Testis (tissue), 3 donors: ENCODE data around the gene LRRC47. TPM values are rescaled to one million over a fixed set of nuclear protein-coding genes. Genes with fewer than 3 reads are reported as not detected.

Experiments
- DNase-seq: peaks from one replicate; pipeline ENCODE4 v3.0.0-alpha.2; 2019
- H3K27ac ChIP-seq, 2 donors: fragments of 200-600 bp; sonication (generic); one replicate each; pipeline ENCODE4 v1.5.1; 2019
- H3K27me3 ChIP-seq: fragments of 200-600 bp; sonication (generic); one replicate; pipeline ENCODE4 v1.5.1; 2019
- H3K36me3 ChIP-seq: fragments of 200-600 bp; sonication (generic); one replicate; pipeline ENCODE4 v1.5.1; 2017; ENCODE audit warnings: low read depth; ENCODE audit errors: missing control alignments
- H3K4me1 ChIP-seq: fragments of 200-600 bp; sonication (generic); one replicate; pipeline ENCODE4 v1.5.1; 2019
- H3K4me3 ChIP-seq, 2 donors: fragments of 200-600 bp; sonication (generic); one replicate each; pipeline ENCODE4 v1.5.1; 2017 to 2019
- H3K9me3 ChIP-seq: fragments of 200-600 bp; sonication (generic); one replicate; pipeline ENCODE4 v1.5.1; 2017
- POLR2A ChIP-seq: fragments of 450-650 bp; IDR thresholded peaks from one replicate; pipeline ENCODE4 v1.6.1; 2017; ENCODE audit warnings: antibody characterized with exemption, mild to moderate bottlenecking, moderate library complexity
- WGBS, 2 donors: methylation state at CpG; one replicate each; pipeline ENCODE4 v1.1.5; 2018; 5-methylcytosine and 5-hydroxymethylcytosine counted together
- intact Hi-C: fragments of 100-400 bp; cut with DNase I; formaldehyde crosslinking; loops from one replicate; pipeline ENCODE4 v1.15.1; 2023; ENCODE audit warnings: low total_unique reads
- polyA plus RNA-seq: library from polyadenylated mRNA; stranded (reverse); fragments of 350-450 nt; fragmentation: Illumina TruSeq; extraction: RNeasy Lipid Tissue Mini Kit (QIAGEN cat#74804); gene quantifications from one replicate; pipeline ENCODE4 v1.2.3, GENCODE V29; 2014; ENCODE audit warnings: low read depth, low replicate concordance; ENCODE audit not compliant: insufficient read depth
- total RNA-seq, 2 donors: library from RNA; depleted of rRNA; stranded (reverse); fragments of >200 nt; gene quantifications; one replicate each; pipeline ENCODE4 v1.2.3, GENCODE V29; 2016
- TF ChIP-seq, protein P1 (sequence below), 3 experiments: fragments of 450-650 bp in 2 of 3; fragments of 200-600 bp in 1 of 3; sonication (generic) in 1 of 3; IDR thresholded peaks; one replicate each; pipeline ENCODE4 v1.5.1; 2016 to 2019; ENCODE audit warnings: antibody characterized with exemption in 3 of 3, mild to moderate bottlenecking in 2 of 3, moderate library complexity in 1 of 3

LRRC47 gene
- total and polyA plus RNA-seq, 3 donors from 2014 or later = 27.6 to 46.6 (median 45.9) TPM

DNA sequence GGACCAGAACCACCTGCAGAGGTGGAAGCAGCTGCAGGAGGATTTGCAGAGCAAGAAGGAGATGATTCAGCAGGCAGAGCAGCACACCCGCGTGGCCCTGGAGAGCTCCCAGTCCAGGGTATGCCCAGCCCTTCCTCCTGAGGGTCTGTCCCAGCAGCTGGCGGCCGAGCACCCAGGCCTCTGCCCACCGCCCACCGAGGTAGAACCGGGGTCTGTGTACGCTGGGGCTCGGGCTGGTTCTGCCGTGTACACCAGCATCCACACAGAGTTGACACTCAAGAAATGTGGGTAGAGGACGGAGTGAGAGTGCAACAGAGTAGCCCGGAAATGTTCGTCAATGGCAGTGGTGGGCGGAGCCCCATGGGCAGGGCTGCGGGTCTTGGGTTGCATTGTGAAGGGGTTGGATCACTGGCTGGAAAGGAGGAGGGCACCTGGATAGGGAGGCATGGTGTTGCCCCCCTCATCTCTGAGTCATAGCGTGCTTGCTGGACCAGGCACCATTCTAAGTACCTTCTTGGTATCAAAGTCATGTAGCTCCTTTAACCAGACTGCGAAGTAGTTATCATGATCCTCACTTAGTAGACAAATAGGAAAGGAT is 28.9 kb downstream of the LRRC47 start:
- H3K9me3 ChIP-seq = no peaks in the 10 kb centered on the region
- no peaks in the 10 kb centered on the region for H3K27me3 ChIP-seq
- H3K27ac ChIP-seq = no peak overlapping the region
- no peaks in the 10 kb centered on the region for H3K36me3 ChIP-seq
- H3K4me3 ChIP-seq = no peak overlapping the region
- intact Hi-C loops = no loop called here
- 91 to 94% methylated on average over 17 of the region's 17 CpGs for WGBS, 2 donors
- TF ChIP-seq, protein P1, sequence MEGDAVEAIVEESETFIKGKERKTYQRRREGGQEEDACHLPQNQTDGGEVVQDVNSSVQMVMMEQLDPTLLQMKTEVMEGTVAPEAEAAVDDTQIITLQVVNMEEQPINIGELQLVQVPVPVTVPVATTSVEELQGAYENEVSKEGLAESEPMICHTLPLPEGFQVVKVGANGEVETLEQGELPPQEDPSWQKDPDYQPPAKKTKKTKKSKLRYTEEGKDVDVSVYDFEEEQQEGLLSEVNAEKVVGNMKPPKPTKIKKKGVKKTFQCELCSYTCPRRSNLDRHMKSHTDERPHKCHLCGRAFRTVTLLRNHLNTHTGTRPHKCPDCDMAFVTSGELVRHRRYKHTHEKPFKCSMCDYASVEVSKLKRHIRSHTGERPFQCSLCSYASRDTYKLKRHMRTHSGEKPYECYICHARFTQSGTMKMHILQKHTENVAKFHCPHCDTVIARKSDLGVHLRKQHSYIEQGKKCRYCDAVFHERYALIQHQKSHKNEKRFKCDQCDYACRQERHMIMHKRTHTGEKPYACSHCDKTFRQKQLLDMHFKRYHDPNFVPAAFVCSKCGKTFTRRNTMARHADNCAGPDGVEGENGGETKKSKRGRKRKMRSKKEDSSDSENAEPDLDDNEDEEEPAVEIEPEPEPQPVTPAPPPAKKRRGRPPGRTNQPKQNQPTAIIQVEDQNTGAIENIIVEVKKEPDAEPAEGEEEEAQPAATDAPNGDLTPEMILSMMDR (IDR thresholded peaks at IDR 0.05) = no peak
- no peak for TF ChIP-seq POLR2A
- no peak for DNase-seq
- peaks cover 20% of the 10 kb centered on the region for H3K4me1 ChIP-seq

DNA sequence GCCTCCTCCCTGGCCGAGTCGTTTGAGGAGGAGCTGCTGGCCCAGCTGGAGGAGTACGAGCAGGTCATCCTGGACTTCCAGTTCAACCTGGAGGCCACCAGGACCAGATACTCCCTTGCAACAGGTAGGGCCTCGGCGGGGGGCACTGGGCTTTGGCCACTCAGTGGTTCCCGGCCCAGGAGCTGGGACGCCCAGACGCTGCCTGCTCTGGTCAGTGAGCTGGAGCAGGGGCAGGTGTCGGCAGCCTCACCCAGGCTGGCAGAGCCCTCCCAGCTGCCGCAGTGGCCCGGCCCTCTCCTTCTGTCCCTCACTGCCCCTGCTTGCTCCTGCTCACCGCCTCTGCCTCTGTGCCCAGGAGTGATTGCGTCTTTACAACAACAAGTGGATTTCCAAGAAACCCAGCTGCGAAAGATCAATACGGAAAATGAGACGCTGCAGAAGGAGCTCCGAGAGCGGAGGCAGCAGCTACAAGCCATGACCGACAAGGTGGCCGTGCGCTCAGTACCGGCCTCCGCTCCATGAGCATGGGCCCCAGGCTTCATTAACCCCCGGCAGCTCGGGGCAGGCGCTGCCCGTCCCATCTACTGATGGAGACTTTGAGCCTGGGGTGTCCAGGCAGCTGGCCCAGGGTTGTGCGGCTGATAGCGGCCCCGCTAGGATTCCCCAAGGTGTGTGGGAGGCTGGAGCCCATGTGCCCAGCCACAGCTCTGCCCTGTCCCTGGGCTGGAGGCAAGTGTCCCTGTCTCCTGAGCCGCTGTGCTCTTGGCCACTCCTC is 32.8 kb downstream of the LRRC47 start:
- no peak for TF ChIP-seq POLR2A
- TF ChIP-seq, protein P1 (IDR thresholded peaks at IDR 0.05) = no peak
- H3K36me3 ChIP-seq = no peaks in the 10 kb centered on the region
- intact Hi-C loops = no loop called here
- no peak overlapping the region for H3K27ac ChIP-seq
- no peak for DNase-seq
- no peak overlapping the region for H3K4me3 ChIP-seq
- H3K4me1 ChIP-seq = no peaks in the 10 kb centered on the region
- no peaks in the 10 kb centered on the region for H3K9me3 ChIP-seq
- no peaks in the 10 kb centered on the region for H3K27me3 ChIP-seq
- 71 to 83% methylated on average over 12 to 28 of the region's 31 CpGs for WGBS, 2 donors

DNA sequence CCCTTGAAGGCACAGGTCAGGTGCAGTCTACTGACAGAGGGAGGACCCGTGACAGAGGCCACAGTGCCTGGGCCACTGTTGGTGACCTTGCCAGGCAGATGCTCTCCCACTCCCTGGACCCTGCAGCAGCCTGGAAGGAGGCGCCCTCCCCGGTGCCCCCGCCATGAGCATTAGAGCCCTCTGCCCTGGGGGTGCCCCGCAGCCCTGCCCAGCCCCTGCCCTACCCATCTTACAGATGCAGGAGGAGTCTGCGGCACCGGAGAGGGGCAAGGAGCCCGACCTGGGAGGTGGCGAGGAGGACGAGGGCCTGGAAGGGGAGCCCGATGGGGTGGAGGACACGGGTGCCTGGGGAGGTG is 33.4 kb downstream of the LRRC47 start:
- Histone ChIP-seq H3K9me3 (no peaks in the 10 kb centered on the region), H3K4me3 (no peak overlapping the region), H3K36me3 (no peaks in the 10 kb centered on the region), H3K27me3 (no peaks in the 10 kb centered on the region), H3K27ac (no peak overlapping the region), H3K4me1 (no peaks in the 10 kb centered on the region)
- intact Hi-C loops = no loop called here
- DNase-seq = no peak
- WGBS, 2 donors = 85 to 89% methylated on average over 11 to 12 of the region's 12 CpGs
- TF ChIP-seq, protein P1 (IDR thresholded peaks at IDR 0.05) = no peak
- no peak for TF ChIP-seq POLR2A

DNA sequence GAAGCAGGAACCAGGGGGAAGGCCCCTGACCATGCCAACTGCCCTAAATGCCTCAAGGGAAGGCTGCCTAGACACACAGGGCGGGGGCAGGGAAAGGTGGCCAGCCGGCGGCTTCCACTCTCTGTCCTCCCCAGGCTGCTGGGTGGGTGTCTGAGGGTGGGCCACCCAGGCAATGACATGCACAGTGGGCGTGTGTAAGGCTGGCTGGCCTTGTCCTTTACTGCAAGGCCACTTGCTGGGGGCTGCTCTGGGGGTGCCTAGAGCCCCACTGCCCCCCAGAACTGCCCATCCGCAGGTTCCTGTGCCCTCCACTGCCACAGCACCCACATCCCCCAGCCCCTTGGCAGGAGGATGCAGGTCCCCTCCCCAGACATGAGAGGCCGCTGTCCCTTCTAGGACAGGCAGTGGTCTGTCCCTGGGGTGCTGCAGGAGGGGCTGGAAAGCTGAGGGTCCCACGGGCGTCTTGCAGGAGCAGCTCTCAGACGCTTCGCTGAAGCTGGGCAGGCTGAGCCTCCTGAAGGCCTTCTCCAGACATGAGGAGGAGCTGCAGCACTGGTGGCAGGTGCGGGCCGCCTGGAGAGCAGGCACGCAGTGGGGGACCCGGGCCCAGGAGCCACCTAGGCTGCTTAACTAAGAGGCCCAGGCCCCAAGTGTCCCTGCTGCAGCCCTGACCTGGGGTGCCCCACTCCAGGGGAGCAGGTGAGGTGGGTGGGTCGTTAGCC is 34.0 kb downstream of the LRRC47 start:
- Histone ChIP-seq H3K4me3 (no peak overlapping the region), H3K27ac (no peak overlapping the region), H3K9me3 (no peaks in the 10 kb centered on the region), H3K4me1 (no peaks in the 10 kb centered on the region), H3K27me3 (no peaks in the 10 kb centered on the region), H3K36me3 (no peaks in the 10 kb centered on the region)
- intact Hi-C loops = no loop called here
- no peak for TF ChIP-seq POLR2A
- TF ChIP-seq, protein P1 (IDR thresholded peaks at IDR 0.05) = no peak
- no peak for DNase-seq
- 82 to 84% methylated on average over 6 to 15 of the region's 15 CpGs for WGBS, 2 donors
